ENCODE data around the gene GFPT2.

GRCh38 chr5:180389252-180390101 is 36.3 kb upstream of the GFPT2 start:
- TF ChIP-seq POLR2A (IDR thresholded peaks at IDR 0.05) (no peak), CTCF (IDR thresholded peaks at IDR 0.05) (no peak)
